GM12878 (cell line): ENCODE results near the gene DCC. TPM values are rescaled to one million over a fixed set of nuclear protein-coding genes. Genes with fewer than 3 reads are reported as not detected.

ENCODE experiments used
- ATAC-seq: fragments of 200-7000 bp; cut with Tn5 transposase; 3 replicates; pipeline ENCODE4 v1.9.1; 2020; ENCODE audit warnings: mild to moderate bottlenecking, moderate library complexity
- BruUV-seq: library from RNA; stranded (reverse); fragments of 400-500 nt; replicated peaks from 2 replicates; lab custom pipeline; 2021; lab: Mats Ljungman, UMichigan
- CTCF ChIA-PET: fragments of 300-600 bp; sonication (Branson Sonifier 250); formaldehyde crosslinking; extraction: SDS; loops from one replicate; lab custom pipeline; 2021; ENCODE audit warnings: inconsistent platforms; lab: Yijun Ruan, JAX
- POLR2A ChIA-PET: fragments of 350-600 bp; formaldehyde crosslinking; extraction: SDS; loops from one replicate; lab custom pipeline; 2021; ENCODE audit warnings: inconsistent platforms; lab: Charles Lee
- RAD21 ChIA-PET: fragments of 300-600 bp; sonication (Branson Sonifier 250); formaldehyde crosslinking; loops from one replicate; lab custom pipeline; 2023; ENCODE audit warnings: antibody characterized with exemption; ENCODE audit not compliant: unreplicated experiment; lab: Charles Lee
- SMC1A ChIA-PET: fragments of 300-600 bp; sonication (Branson Sonifier 250); formaldehyde crosslinking; loops from one replicate; lab custom pipeline; 2023; ENCODE audit not compliant: unreplicated experiment, uncharacterized antibody; lab: Charles Lee
- DNase-seq: peaks from one replicate; pipeline ENCODE4 v3.0.0-alpha.2; 2011; ENCODE audit warnings: low read depth, low spot score
- FAIRE-seq: peaks from 3 replicates; lab custom pipeline; 2011; peaks lifted over from hg19 to GRCh38; lab: Jason Lieb, UNC
- H2AFZ ChIP-seq: 2 replicates; pipeline ENCODE4 v1.6.0; 2011; ENCODE audit warnings: low read depth, low read length, control low read depth; ENCODE audit not compliant: control insufficient read depth
- H3K27ac ChIP-seq: 2 replicates; pipeline ENCODE4 v1.5.1; 2011; ENCODE audit warnings: control low read depth; ENCODE audit not compliant: control insufficient read depth, insufficient read depth
- H3K27me3 ChIP-seq, 2 experiments: replicated peaks in 1 of 2; 2 replicates each; pipeline versions ENCODE4 v1.6.0 to v1.6.1; 2011; ENCODE audit warnings: low read length in 1 of 2; ENCODE audit not compliant: control insufficient read depth in 2 of 2, insufficient read depth in 2 of 2
- H3K36me3 ChIP-seq, 2 experiments: 2 replicates each; pipeline ENCODE4 v1.5.1; 2011; ENCODE audit warnings: low read length in 1 of 2; ENCODE audit not compliant: control insufficient read depth in 2 of 2, insufficient read depth in 2 of 2
- H3K4me1 ChIP-seq: 2 replicates; pipeline ENCODE4 v1.6.1; 2011; ENCODE audit warnings: mild to moderate bottlenecking, low read length, moderate library complexity, mixed read lengths; ENCODE audit not compliant: control insufficient read depth, insufficient read depth
- H3K4me2 ChIP-seq: 2 replicates; pipeline ENCODE4 v1.6.0; 2011; ENCODE audit warnings: control low read depth; ENCODE audit not compliant: control insufficient read depth, insufficient read depth
- H3K4me3 ChIP-seq: fragments of 200-600 bp; sonication (generic); 2 replicates; pipeline ENCODE4 v1.5.1; 2016
- H3K79me2 ChIP-seq: 2 replicates; pipeline ENCODE4 v1.6.0; 2011; ENCODE audit warnings: low read length; ENCODE audit not compliant: control insufficient read depth, insufficient read depth
- H3K9ac ChIP-seq: 2 replicates; pipeline ENCODE4 v1.8.0; 2011; ENCODE audit warnings: low read length, control low read depth, mixed read lengths; ENCODE audit not compliant: control insufficient read depth, insufficient read depth
- H3K9me3 ChIP-seq: replicated peaks from 3 replicates; pipeline ENCODE4 v1.5.1; 2011; ENCODE audit warnings: mild to moderate bottlenecking, low read length; ENCODE audit not compliant: control insufficient read depth, insufficient read depth
- H4K20me1 ChIP-seq: 2 replicates; pipeline ENCODE4 v1.6.0; 2011; ENCODE audit not compliant: control insufficient read depth, insufficient read depth
- BMI1 ChIP-seq: fragments of 450-650 bp; IDR thresholded peaks from 2 replicates; pipeline ENCODE4 v1.6.1; 2016; ENCODE audit warnings: mild to moderate bottlenecking, moderate library complexity, borderline replicate concordance
- CHD1 ChIP-seq: IDR thresholded peaks from 2 replicates; pipeline ENCODE4 v1.6.1; 2012; ENCODE audit warnings: low read depth, low read length, improper control_type of control experiment
- CREM ChIP-seq: IDR thresholded peaks from 2 replicates; pipeline ENCODE4 v1.6.1; 2014; ENCODE audit warnings: antibody characterized with exemption, low read depth
- EGR1 ChIP-seq, 2 experiments: IDR thresholded peaks; 1 replicate in 1 of 2; 2 replicates in 1 of 2; pipeline ENCODE4 v1.6.1; 2011 to 2012; ENCODE audit warnings: low read depth in 2 of 2, low read length in 2 of 2, borderline replicate concordance in 1 of 2, mild to moderate bottlenecking in 1 of 2, moderate library complexity in 1 of 2
- ETV6 ChIP-seq, 2 experiments: fragments of 450-650 bp in 1 of 2; IDR thresholded peaks in 1 of 2; conservative IDR thresholded peaks in 1 of 2; 2 replicates each; pipeline ENCODE4 v1.6.1; 2014; ENCODE audit warnings: antibody characterized with exemption in 1 of 2, borderline replicate concordance in 1 of 2, low read depth in 1 of 2, mild to moderate bottlenecking in 1 of 2, moderate library complexity in 1 of 2
- KAT2A ChIP-seq: conservative IDR thresholded peaks from 2 replicates; pipeline ENCODE4 v1.6.1; 2011; ENCODE audit warnings: low read depth, low read length; ENCODE audit not compliant: control insufficient read depth
- MAX ChIP-seq: IDR thresholded peaks from 2 replicates; pipeline ENCODE4 v1.6.1; 2012; ENCODE audit warnings: low read depth, low read length, improper control_type of control experiment
- PAX5 ChIP-seq: IDR thresholded peaks from 2 replicates; pipeline ENCODE4 v1.6.1; 2011; ENCODE audit warnings: low read depth, low read length, borderline replicate concordance
- POLR2A ChIP-seq: IDR thresholded peaks from 2 replicates; pipeline ENCODE4 v1.6.1; 2011; ENCODE audit warnings: low read depth, mild to moderate bottlenecking, low read length
- RELA ChIP-seq: fragments of 450-650 bp; IDR thresholded peaks from 2 replicates; pipeline ENCODE4 v1.8.0; 2014; ENCODE audit warnings: borderline replicate concordance; ENCODE audit not compliant: partially characterized antibody
- REST ChIP-seq: IDR thresholded peaks from 2 replicates; pipeline ENCODE4 v1.6.1; 2012; ENCODE audit warnings: mild to moderate bottlenecking, low read depth, low read length
- RUNX3 ChIP-seq: IDR thresholded peaks from 2 replicates; pipeline ENCODE4 v1.6.1; 2012; ENCODE audit warnings: low read length, inconsistent platforms
- USF2 ChIP-seq: IDR thresholded peaks from 2 replicates; pipeline ENCODE4 v1.6.1; 2011; ENCODE audit warnings: low read depth, low read length, improper control_type of control experiment, borderline replicate concordance
- YY1 ChIP-seq: IDR thresholded peaks from 2 replicates; pipeline ENCODE4 v1.6.1; 2011; ENCODE audit warnings: low read depth, mild to moderate bottlenecking, low read length
- ZBTB40 ChIP-seq: fragments of 450-650 bp; IDR thresholded peaks from 2 replicates; pipeline ENCODE4 v1.6.1; 2016; ENCODE audit warnings: mild to moderate bottlenecking, moderate library complexity, borderline replicate concordance
- WGBS: methylation state at CpG from one replicate; pipeline ENCODE4 v1.1.6; 2016; ENCODE audit warnings: low lambda C conversion rate; ENCODE audit not compliant: insufficient replicate concordance, insufficient coverage; ENCODE audit errors: missing lambda C conversion rate; 5-methylcytosine and 5-hydroxymethylcytosine counted together
- in situ Hi-C: fragments of 300-500 bp; cut with MboI; formaldehyde crosslinking; loops from 9 replicates; pipeline ENCODE4 v1.14.3; 2018; ENCODE audit warnings: mixed read lengths
- intact Hi-C: fragments of 100-400 bp; cut with micrococcal nuclease; formaldehyde crosslinking; loops from one replicate; pipeline ENCODE4 v1.14.2; 2022; ENCODE audit not compliant: unreplicated experiment
- polyA plus RNA-seq, 11 experiments: library from polyadenylated mRNA; depleted of rRNA in 4 of 11; unstranded in 6 of 11; stranded (reverse) in 5 of 11; fragments of >200 nt; fragmentation: Nextera tagmentation in 4 of 11; fragmentation: Illumina TruSeq in 1 of 11; extraction: Ambion mirVana in 4 of 11; extraction: Trizol in 1 of 11; gene quantifications; 1 replicate in 1 of 11; 2 replicates in 10 of 11; pipeline versions ENCODE4 v1.2.1 to v1.2.3, GENCODE V29; 2011 to 2016; ENCODE audit warnings: inconsistent platforms in 2 of 11, missing spikeins in 2 of 11, low read depth in 1 of 11
- total RNA-seq, 4 experiments: library from RNA; depleted of rRNA in 3 of 4; stranded (reverse); fragments of >200 nt in 3 of 4; fragmentation: Illumina TruSeq in 1 of 4; extraction: Trizol in 1 of 4; gene quantifications; 2 replicates each; pipeline versions ENCODE4 v1.2.1 to v1.2.3, GENCODE V29; 2013 to 2021

Gene DCC
- total and polyA plus RNA-seq, 10 of the 15 experiments (the other 5 are each of a cell fraction or from before 2014, with no cell fraction given) = 0.01 TPM; not detected in 9

- H3K4me1 ChIP-seq = no peaks in the 10 kb centered on the region
- RAD21 ChIA-PET = no interaction called here
- in situ Hi-C loops (no loop called here), intact Hi-C loops (no loop called here)
- no peak for FAIRE-seq
- no peaks in the 10 kb centered on the region for H3K36me3 ChIP-seq
- no peak overlapping the region for H3K4me3 ChIP-seq
- POLR2A ChIA-PET = no interaction called here
- no peaks in the 10 kb centered on the region for H3K9me3 ChIP-seq
- DNase-seq = no peak
- no peak overlapping the region for H3K27ac ChIP-seq
- WGBS = 41% methylated on average over 8 of the region's 8 CpGs
- H3K79me2 ChIP-seq = no peaks in the 10 kb centered on the region
- no peak overlapping the region for H2AFZ ChIP-seq
- H3K4me2 ChIP-seq = no peak overlapping the region
- H3K9ac ChIP-seq = no peak overlapping the region
- no peaks in the 10 kb centered on the region for H3K27me3 ChIP-seq
- CTCF ChIA-PET = interaction anchor here (0.6 to 1.0 kb wide), 3 partner anchors 8 to 192 kb away, joined by 3 to 4 read pairs (median 3); no protein-coding TSS in a partner anchor
- H4K20me1 ChIP-seq = no peaks in the 10 kb centered on the region
- SMC1A ChIA-PET = interaction anchor here (1.2 to 1.6 kb wide), 2 partner anchors 10 to 109 kb away, joined by 4 read pairs; no protein-coding TSS in a partner anchor
- no TSS peak for BruUV-seq
- ATAC-seq = no peak
- TF ChIP-seq KAT2A (no peak), BMI1 (no peak), POLR2A (no peak), ETV6 (conservative IDR thresholded peaks at IDR 0.05 in 1 of 2, IDR thresholded peaks at IDR 0.05 in 1 of 2; ENCODE audit: borderline replicate concordance in 1 of 2, low read depth in 1 of 2) (no peak), CHD1 (no peak), RUNX3 (no peak), PAX5 (no peak), ZBTB40 (no peak), MAX (no peak), YY1 (no peak), RELA (no peak), USF2 (no peak), EGR1 (IDR thresholded peaks at IDR 0.05; ENCODE audit: borderline replicate concordance in 1 of 2, low read depth in 2 of 2, low read length in 2 of 2) (no peak), REST (no peak), CREM (no peak)
Measured at GRCh38 chr18:52678551-52678950, 338.6 kb downstream of the DCC start.
